ENCODE measurements around the gene EGFR. TPM values are rescaled to one million over a fixed set of nuclear protein-coding genes. Genes with fewer than 3 reads are reported as not detected.
A peak's percentile ranks its signal among the peaks of the same experiment; 100 is the strongest.

The EGFR gene
- polyA plus RNA-seq, 1 of the 3 experiments (the other 2 are of a cell fraction), result 37.6 TPM

GRCh38 chr7:55133630-55134358, 115.0 kb downstream of the EGFR start (continued):
- TF ChIP-seq, protein P1, sequence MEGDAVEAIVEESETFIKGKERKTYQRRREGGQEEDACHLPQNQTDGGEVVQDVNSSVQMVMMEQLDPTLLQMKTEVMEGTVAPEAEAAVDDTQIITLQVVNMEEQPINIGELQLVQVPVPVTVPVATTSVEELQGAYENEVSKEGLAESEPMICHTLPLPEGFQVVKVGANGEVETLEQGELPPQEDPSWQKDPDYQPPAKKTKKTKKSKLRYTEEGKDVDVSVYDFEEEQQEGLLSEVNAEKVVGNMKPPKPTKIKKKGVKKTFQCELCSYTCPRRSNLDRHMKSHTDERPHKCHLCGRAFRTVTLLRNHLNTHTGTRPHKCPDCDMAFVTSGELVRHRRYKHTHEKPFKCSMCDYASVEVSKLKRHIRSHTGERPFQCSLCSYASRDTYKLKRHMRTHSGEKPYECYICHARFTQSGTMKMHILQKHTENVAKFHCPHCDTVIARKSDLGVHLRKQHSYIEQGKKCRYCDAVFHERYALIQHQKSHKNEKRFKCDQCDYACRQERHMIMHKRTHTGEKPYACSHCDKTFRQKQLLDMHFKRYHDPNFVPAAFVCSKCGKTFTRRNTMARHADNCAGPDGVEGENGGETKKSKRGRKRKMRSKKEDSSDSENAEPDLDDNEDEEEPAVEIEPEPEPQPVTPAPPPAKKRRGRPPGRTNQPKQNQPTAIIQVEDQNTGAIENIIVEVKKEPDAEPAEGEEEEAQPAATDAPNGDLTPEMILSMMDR (IDR thresholded peaks at IDR 0.05), result peak; percentile 27; the same call in 1 of the 2 replicates
- TF ChIP-seq FOXM1 (IDR thresholded peaks at IDR 0.05; ENCODE audit: low read depth) (peak; percentile 73), EZH2phosphoT487 (IDR thresholded peaks at IDR 0.05; ENCODE audit: borderline replicate concordance, low read depth) (no peak), RCOR1 (IDR thresholded peaks at IDR 0.05; ENCODE audit: low read length) (0 out of 2 replicates have a peak, but pooled peaks have one; percentile 36), FOXJ3 (CRISPR knock-in tag; IDR thresholded peaks at IDR 0.05) (no peak), MXI1 (IDR thresholded peaks at IDR 0.05; ENCODE audit: low read depth, low read length) (no peak), IRF3 (IDR thresholded peaks at IDR 0.05; ENCODE audit: low read depth, low read length) (no peak), GATA2 (CRISPR knock-in tag; IDR thresholded peaks at IDR 0.05) (no peak), NRF1 (IDR thresholded peaks at IDR 0.05; ENCODE audit: low read depth, low read length) (no peak), POLR2AphosphoS5 (IDR thresholded peaks at IDR 0.05; ENCODE audit: low read depth, low read length) (peak; percentile 84)
- TF ChIP-seq, protein P2, sequence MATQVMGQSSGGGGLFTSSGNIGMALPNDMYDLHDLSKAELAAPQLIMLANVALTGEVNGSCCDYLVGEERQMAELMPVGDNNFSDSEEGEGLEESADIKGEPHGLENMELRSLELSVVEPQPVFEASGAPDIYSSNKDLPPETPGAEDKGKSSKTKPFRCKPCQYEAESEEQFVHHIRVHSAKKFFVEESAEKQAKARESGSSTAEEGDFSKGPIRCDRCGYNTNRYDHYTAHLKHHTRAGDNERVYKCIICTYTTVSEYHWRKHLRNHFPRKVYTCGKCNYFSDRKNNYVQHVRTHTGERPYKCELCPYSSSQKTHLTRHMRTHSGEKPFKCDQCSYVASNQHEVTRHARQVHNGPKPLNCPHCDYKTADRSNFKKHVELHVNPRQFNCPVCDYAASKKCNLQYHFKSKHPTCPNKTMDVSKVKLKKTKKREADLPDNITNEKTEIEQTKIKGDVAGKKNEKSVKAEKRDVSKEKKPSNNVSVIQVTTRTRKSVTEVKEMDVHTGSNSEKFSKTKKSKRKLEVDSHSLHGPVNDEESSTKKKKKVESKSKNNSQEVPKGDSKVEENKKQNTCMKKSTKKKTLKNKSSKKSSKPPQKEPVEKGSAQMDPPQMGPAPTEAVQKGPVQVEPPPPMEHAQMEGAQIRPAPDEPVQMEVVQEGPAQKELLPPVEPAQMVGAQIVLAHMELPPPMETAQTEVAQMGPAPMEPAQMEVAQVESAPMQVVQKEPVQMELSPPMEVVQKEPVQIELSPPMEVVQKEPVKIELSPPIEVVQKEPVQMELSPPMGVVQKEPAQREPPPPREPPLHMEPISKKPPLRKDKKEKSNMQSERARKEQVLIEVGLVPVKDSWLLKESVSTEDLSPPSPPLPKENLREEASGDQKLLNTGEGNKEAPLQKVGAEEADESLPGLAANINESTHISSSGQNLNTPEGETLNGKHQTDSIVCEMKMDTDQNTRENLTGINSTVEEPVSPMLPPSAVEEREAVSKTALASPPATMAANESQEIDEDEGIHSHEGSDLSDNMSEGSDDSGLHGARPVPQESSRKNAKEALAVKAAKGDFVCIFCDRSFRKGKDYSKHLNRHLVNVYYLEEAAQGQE (IDR thresholded peaks at IDR 0.05; ENCODE audit: low read depth, low read length), result no peak; the same call in 1 of the 2 replicates

- Histone ChIP-seq H3K27ac (ENCODE audit: low read depth in 2 of 2, low read length in 1 of 2) (peak overlapping the region; percentile 92 to 100), H3K9me3 (no peaks in the 10 kb centered on the region), H3K27me3 (ENCODE audit: insufficient read depth) (no peaks in the 10 kb centered on the region), H3K36me3 (replicated peaks in 1 of 2; ENCODE audit: control insufficient read depth in 1 of 2, insufficient read depth in 2 of 2, low read length in 1 of 2) (peaks cover 0 to 36% of the 10 kb centered on the region in 2 experiments), H3K4me1 (ENCODE audit: control insufficient read depth in 1 of 2, insufficient read depth in 2 of 2, low read depth in 1 of 2, low read length in 1 of 2) (peaks cover 40 to 48% of the 10 kb centered on the region in 2 experiments), H3K79me2 (ENCODE audit: insufficient read depth) (peaks cover 73% of the 10 kb centered on the region), H4K20me1 (ENCODE audit: insufficient read depth) (no peaks in the 10 kb centered on the region), H3F3A (replicated peaks; ENCODE audit: insufficient read depth) (peaks cover 44% of the 10 kb centered on the region), H2AFZ (ENCODE audit: low read depth) (no peak overlapping the region), H3K4me3 (ENCODE audit: low read depth in 2 of 2, low read length in 1 of 2) (no peak overlapping the region), H3K9ac (peak overlapping the region; percentile 84), H3K4me2 (peak overlapping the region; percentile 26; the same call in 1 of the 2 replicates), H3K9me2 (no peaks in the 10 kb centered on the region)
- POLR2A ChIA-PET, result no interaction called here
- no peak for TF ChIP-seq FOSL2 (IDR thresholded peaks at IDR 0.05; ENCODE audit: borderline replicate concordance, low read depth)
- TF ChIP-seq, protein P2 (IDR thresholded peaks at IDR 0.05; ENCODE audit: low read depth, low read length), result no peak
- CTCF ChIA-PET, result interaction anchor here (0.7 kb wide), 1 partner anchor 121 kb away, joined by 4 read pairs; no protein-coding TSS in a partner anchor
- no peak for DNase-seq
- WGBS (ENCODE audit: low lambda C conversion rate), result 77% methylated on average over 4 of the region's 4 CpGs
These were observed 115.5 kb downstream of the EGFR start for GRCh38 chr7:55134359-55134725.

Data from SK-N-SH (cell line).